CD14-positive monocyte (primary cell): Measurements from ENCODE around the gene TRIM62. TPM values are rescaled to one million over a fixed set of nuclear protein-coding genes. Genes with fewer than 3 reads are reported as not detected.

Experiments used
- DNase-seq, 3 donors: peaks; one replicate each; pipeline ENCODE4 v3.0.0-alpha.2; 2011 to 2022
- H2AFZ ChIP-seq: 2 replicates; pipeline ENCODE4 v1.6.0; 2012; ENCODE audit warnings: mild to moderate bottlenecking, low read depth, low read length, inconsistent platforms; ENCODE audit not compliant: insufficient read depth, poor library complexity, severe bottlenecking
- H3K27ac ChIP-seq, 2 donors: 1 replicate in 1 of 2; 2 replicates in 1 of 2; pipeline ENCODE4 v1.5.1; 2012 to 2013; ENCODE audit warnings: low read length in 2 of 2, control low read depth in 1 of 2, inconsistent platforms in 1 of 2, low read depth in 1 of 2, mild to moderate bottlenecking in 1 of 2
- H3K27me3 ChIP-seq, 2 donors: one replicate each; pipeline versions ENCODE4 v1.6.0 to v1.6.1; 2011 to 2013; ENCODE audit warnings: low read length in 2 of 2; ENCODE audit not compliant: control insufficient read depth in 2 of 2, insufficient read depth in 2 of 2
- H3K36me3 ChIP-seq, 2 donors: replicated peaks in 1 of 2; 1 replicate in 1 of 2; 2 replicates in 1 of 2; pipeline versions ENCODE4 v1.5.1 to v1.6.1; 2012 to 2013; ENCODE audit warnings: low read length in 2 of 2, control low read depth in 1 of 2, inconsistent platforms in 1 of 2, mild to moderate bottlenecking in 1 of 2; ENCODE audit not compliant: insufficient read depth in 2 of 2, control insufficient read depth in 1 of 2
- H3K4me1 ChIP-seq, 2 donors: 1 replicate in 1 of 2; 2 replicates in 1 of 2; pipeline versions ENCODE4 v1.5.1 to v1.6.1; 2012 to 2013; ENCODE audit warnings: low read length in 2 of 2, control low read depth in 1 of 2, inconsistent platforms in 1 of 2, mild to moderate bottlenecking in 1 of 2, moderate library complexity in 1 of 2; ENCODE audit not compliant: insufficient read depth in 2 of 2, control insufficient read depth in 1 of 2
- H3K4me2 ChIP-seq: replicated peaks from 2 replicates; pipeline ENCODE3; 2012; ENCODE audit warnings: low read length, moderate library complexity, mild to moderate bottlenecking; ENCODE audit not compliant: poor library complexity, severe bottlenecking; ENCODE audit errors: extremely low read depth
- H3K4me3 ChIP-seq, 3 experiments: fragments of 200-600 bp in 1 of 3; sonication (generic) in 1 of 3; replicated peaks in 1 of 3; 1 replicate in 2 of 3; 2 replicates in 1 of 3; pipeline ENCODE4 v1.5.1; 2011 to 2013; ENCODE audit warnings: low read length in 3 of 3, mild to moderate bottlenecking in 3 of 3, control low read depth in 2 of 3, low read depth in 2 of 3, inconsistent platforms in 1 of 3, moderate library complexity in 1 of 3
- H3K79me2 ChIP-seq: 2 replicates; pipeline ENCODE4 v1.6.0; 2012; ENCODE audit warnings: mild to moderate bottlenecking, control low read depth, inconsistent platforms, low read length, moderate library complexity; ENCODE audit not compliant: insufficient read depth
- H3K9ac ChIP-seq: 2 replicates; pipeline ENCODE4 v1.6.0; 2017; ENCODE audit warnings: low read length, mild to moderate bottlenecking; ENCODE audit not compliant: insufficient read depth, poor library complexity, severe bottlenecking
- H3K9me3 ChIP-seq, 2 donors: replicated peaks in 1 of 2; 1 replicate in 1 of 2; 2 replicates in 1 of 2; pipeline versions ENCODE4 v1.5.1 to v1.6.1; 2012 to 2013; ENCODE audit warnings: low read length in 2 of 2, control low read depth in 1 of 2; ENCODE audit not compliant: control insufficient read depth in 1 of 2, insufficient read depth in 1 of 2
- H4K20me1 ChIP-seq: 2 replicates; pipeline ENCODE4 v1.6.0; 2012; ENCODE audit warnings: mild to moderate bottlenecking, low read length, control low read depth, moderate library complexity; ENCODE audit not compliant: insufficient read depth
- H3K27ac Mint-ChIP-seq, 7 donors: one replicate each; pipeline ENCODE4 v1.8.0; 2020; ENCODE audit warnings: mild to moderate bottlenecking in 7 of 7, mixed read lengths in 7 of 7, moderate library complexity in 6 of 7, inconsistent platforms in 2 of 7
- H3K27me3 Mint-ChIP-seq, 3 donors: one replicate each; pipeline ENCODE4 v1.8.0; 2021 to 2022; ENCODE audit warnings: low read depth in 3 of 3, mild to moderate bottlenecking in 3 of 3, mixed read lengths in 3 of 3, moderate library complexity in 3 of 3, inconsistent platforms in 1 of 3
- H3K36me3 Mint-ChIP-seq, 2 donors: one replicate each; pipeline ENCODE4 v1.8.0; 2020; ENCODE audit warnings: mixed read lengths in 2 of 2, inconsistent platforms in 1 of 2, mild to moderate bottlenecking in 1 of 2
- H3K4me1 Mint-ChIP-seq: one replicate; pipeline ENCODE4 v1.8.0; 2020; ENCODE audit warnings: mild to moderate bottlenecking, mixed read lengths
- H3K4me3 Mint-ChIP-seq, 2 donors: one replicate each; pipeline ENCODE4 v1.8.0; 2020; ENCODE audit warnings: mild to moderate bottlenecking in 2 of 2, mixed read lengths in 2 of 2, moderate library complexity in 1 of 2
- H3K9me3 Mint-ChIP-seq, 7 donors: one replicate each; pipeline ENCODE4 v1.8.0; 2020 to 2022; ENCODE audit warnings: mixed read lengths in 7 of 7, mild to moderate bottlenecking in 6 of 7, moderate library complexity in 6 of 7, inconsistent platforms in 2 of 7
- WGBS: methylation state at CpG from one replicate; pipeline ENCODE4 v1.1.5; 2013; ENCODE audit warnings: missing lambda C conversion rate; ENCODE audit not compliant: insufficient coverage; 5-methylcytosine and 5-hydroxymethylcytosine counted together
- intact Hi-C, 2 donors: fragments of 100-400 bp; cut with micrococcal nuclease; formaldehyde crosslinking; loops; one replicate each; pipeline versions ENCODE4 v1.15.0 to v1.15.1; 2023
- polyA plus RNA-seq, 3 donors: library from polyadenylated mRNA; depleted of rRNA in 1 of 3; unstranded in 2 of 3; stranded (reverse) in 1 of 3; fragments of 300-500 nt in 2 of 3; fragments of >200 nt in 1 of 3; fragmentation: Illumina TruSeq in 2 of 3; gene quantifications; 1 replicate in 2 of 3; 2 replicates in 1 of 3; pipeline ENCODE4 v1.2.3, GENCODE V29; 2012 to 2021
- TF ChIP-seq, protein P1 (sequence below): fragments of 200-600 bp; IDR thresholded peaks from one replicate; pipeline ENCODE4 v1.8.0; 2022; ENCODE audit warnings: antibody characterized with exemption, mild to moderate bottlenecking

The TRIM62 gene
- polyA plus RNA-seq, 3 donors: 1.7 to 8.1 (median 2.1) TPM

DNA sequence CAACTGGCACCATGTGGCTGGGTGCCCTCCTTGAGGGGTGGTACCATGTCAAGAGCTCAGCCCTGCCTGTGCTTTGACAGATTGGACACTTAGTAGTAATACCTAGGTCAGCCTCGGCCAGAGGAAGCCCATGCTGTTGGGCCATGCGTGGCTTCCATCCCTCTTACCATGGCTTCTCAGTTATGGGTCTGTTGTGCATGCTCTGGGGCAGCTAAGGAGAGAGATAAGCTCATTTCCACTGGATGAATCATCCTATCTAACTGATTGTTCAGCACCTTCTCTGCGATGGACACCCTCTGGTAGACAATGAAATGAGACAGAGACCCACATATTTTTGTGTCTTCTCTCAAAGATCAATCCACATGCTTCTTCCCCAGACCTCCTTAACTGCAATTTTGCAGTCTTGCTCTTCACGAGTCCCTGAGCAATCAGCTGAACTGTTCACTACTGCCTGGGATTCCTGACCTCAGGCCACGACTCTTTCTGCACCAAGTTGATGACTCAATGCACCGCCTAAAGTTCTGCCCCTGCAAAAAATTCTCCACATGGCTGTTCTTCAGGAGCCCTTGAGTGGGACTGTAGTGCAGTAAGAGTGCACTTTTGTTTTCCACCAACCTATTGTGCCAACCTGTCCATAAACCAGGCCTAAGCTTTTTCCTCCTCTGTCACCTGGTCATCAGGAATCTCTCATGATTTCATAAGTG, 6.9 kb upstream of the TRIM62 start:
- no peaks in the 10 kb centered on the region for H3K79me2 ChIP-seq
- peaks cover 0 to 1% (median 0%) of the 10 kb centered on the region in 7 donors for H3K9me3 Mint-ChIP-seq
- peaks cover 9 to 29% (median 16%) of the 10 kb centered on the region in 3 donors for H3K27me3 Mint-ChIP-seq
- H3K4me1 ChIP-seq: no peaks in the 10 kb centered on the region
- H2AFZ ChIP-seq: no peak overlapping the region
- H3K36me3 ChIP-seq: no peaks in the 10 kb centered on the region
- H3K9me3 ChIP-seq: no peaks in the 10 kb centered on the region
- H3K27me3 ChIP-seq: peaks cover 8 to 10% of the 10 kb centered on the region in 2 donors
- no peaks in the 10 kb centered on the region for H3K4me1 Mint-ChIP-seq
- no peaks in the 10 kb centered on the region for H4K20me1 ChIP-seq
- H3K4me3 ChIP-seq: no peak overlapping the region
- H3K4me2 ChIP-seq: no peak overlapping the region
- H3K36me3 Mint-ChIP-seq: no peaks in the 10 kb centered on the region
- no peak overlapping the region for H3K4me3 Mint-ChIP-seq
- peak overlapping the region in 1 of 7 donors; percentile 42 for H3K27ac Mint-ChIP-seq
- WGBS: 82% methylated on average over 4 of the region's 6 CpGs
- no peak overlapping the region for H3K9ac ChIP-seq
- TF ChIP-seq, protein P1, sequence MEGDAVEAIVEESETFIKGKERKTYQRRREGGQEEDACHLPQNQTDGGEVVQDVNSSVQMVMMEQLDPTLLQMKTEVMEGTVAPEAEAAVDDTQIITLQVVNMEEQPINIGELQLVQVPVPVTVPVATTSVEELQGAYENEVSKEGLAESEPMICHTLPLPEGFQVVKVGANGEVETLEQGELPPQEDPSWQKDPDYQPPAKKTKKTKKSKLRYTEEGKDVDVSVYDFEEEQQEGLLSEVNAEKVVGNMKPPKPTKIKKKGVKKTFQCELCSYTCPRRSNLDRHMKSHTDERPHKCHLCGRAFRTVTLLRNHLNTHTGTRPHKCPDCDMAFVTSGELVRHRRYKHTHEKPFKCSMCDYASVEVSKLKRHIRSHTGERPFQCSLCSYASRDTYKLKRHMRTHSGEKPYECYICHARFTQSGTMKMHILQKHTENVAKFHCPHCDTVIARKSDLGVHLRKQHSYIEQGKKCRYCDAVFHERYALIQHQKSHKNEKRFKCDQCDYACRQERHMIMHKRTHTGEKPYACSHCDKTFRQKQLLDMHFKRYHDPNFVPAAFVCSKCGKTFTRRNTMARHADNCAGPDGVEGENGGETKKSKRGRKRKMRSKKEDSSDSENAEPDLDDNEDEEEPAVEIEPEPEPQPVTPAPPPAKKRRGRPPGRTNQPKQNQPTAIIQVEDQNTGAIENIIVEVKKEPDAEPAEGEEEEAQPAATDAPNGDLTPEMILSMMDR: no peak
- intact Hi-C loops: loop anchor here in 1 of 2 donors (10.0 kb wide), 1 partner anchor 64 kb away; no protein-coding TSS in a partner anchor
- no peak for DNase-seq
- no peak overlapping the region for H3K27ac ChIP-seq

DNA sequence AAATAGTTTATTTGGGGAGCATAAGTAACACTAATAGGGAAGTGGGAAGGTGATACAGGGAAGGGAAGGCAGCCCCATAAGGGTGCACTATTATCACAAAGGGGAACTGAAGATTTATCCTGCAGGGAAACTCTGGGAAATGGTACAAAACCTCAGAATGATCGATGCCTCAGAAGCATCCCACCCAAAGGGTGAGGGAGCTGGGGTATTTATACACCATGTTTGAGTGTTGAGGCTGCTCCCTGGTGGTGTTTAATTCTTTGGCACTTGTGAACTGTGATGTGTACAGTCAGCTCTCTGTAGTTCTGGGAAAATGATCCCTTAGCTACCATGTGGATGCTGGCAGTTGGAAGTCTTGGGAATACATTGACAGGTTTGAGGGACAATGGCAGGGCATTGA, 5.1 kb upstream of the TRIM62 start:
- intact Hi-C loops: loop anchor here in 1 of 2 donors (10.0 kb wide), 1 partner anchor 62 kb away; no protein-coding TSS in a partner anchor
- no peaks in the 10 kb centered on the region for H4K20me1 ChIP-seq
- no peak overlapping the region for H2AFZ ChIP-seq
- TF ChIP-seq, protein P1: no peak
- Mint-ChIP-seq H3K4me1 (peaks cover 10% of the 10 kb centered on the region), H3K4me3 (no peak overlapping the region), H3K9me3 (peaks cover 0 to 1% (median 0%) of the 10 kb centered on the region in 7 donors), H3K27me3 (peaks cover 15 to 39% (median 17%) of the 10 kb centered on the region in 3 donors), H3K36me3 (no peaks in the 10 kb centered on the region), H3K27ac (no peak overlapping the region)
- H3K9ac ChIP-seq: no peak overlapping the region
- peaks cover 11 to 18% of the 10 kb centered on the region in 2 donors for H3K27me3 ChIP-seq
- H3K4me1 ChIP-seq: peaks cover 6% of the 10 kb centered on the region in 2 donors
- no peak for DNase-seq
- no peak overlapping the region for H3K4me2 ChIP-seq
- H3K27ac ChIP-seq: no peak overlapping the region
- H3K79me2 ChIP-seq: no peaks in the 10 kb centered on the region
- no peak overlapping the region for H3K4me3 ChIP-seq
- H3K9me3 ChIP-seq: no peaks in the 10 kb centered on the region
- whole genome bisulfite sequencing: 71% methylated on average over 1 of the region's 1 CpG
- H3K36me3 ChIP-seq: no peaks in the 10 kb centered on the region
